Measurements from ENCODE around the gene MXD4. TPM values are rescaled to one million over a fixed set of nuclear protein-coding genes. Genes with fewer than 3 reads are reported as not detected.

The MXD4 gene
- total RNA-seq, 6 experiments from 2014 or later, result 56.5 to 81.8 (median 60.3) TPM

GRCh38 chr4:2283199-2283711 is 21.3 kb upstream of the MXD4 start:
- no peaks in the 10 kb centered on the region for H3K36me3 Mint-ChIP-seq (ENCODE audit: low read depth)
- H3K9me3 Mint-ChIP-seq, result no peaks in the 10 kb centered on the region
- H3K4me3 Mint-ChIP-seq, result no peak overlapping the region
- no peak for TF ChIP-seq CTCF (IDR thresholded peaks at IDR 0.05)
- peaks cover 5% of the 10 kb centered on the region for H3K4me1 Mint-ChIP-seq (ENCODE audit: low read depth)
- peaks cover 17% of the 10 kb centered on the region for H3K27me3 Mint-ChIP-seq (ENCODE audit: insufficient read depth)
- no peak overlapping the region for H3K27ac Mint-ChIP-seq
- no peak for DNase-seq

GRCh38 chr4:2281575-2282343 is 19.9 kb upstream of the MXD4 start:
- no peaks in the 10 kb centered on the region for H3K36me3 Mint-ChIP-seq (ENCODE audit: low read depth)
- TF ChIP-seq CTCF (IDR thresholded peaks at IDR 0.05), result peak; percentile 59
- no peaks in the 10 kb centered on the region for H3K9me3 Mint-ChIP-seq
- no peak overlapping the region for H3K27ac Mint-ChIP-seq
- no peak for DNase-seq
- no peak overlapping the region for H3K4me3 Mint-ChIP-seq
- H3K27me3 Mint-ChIP-seq (ENCODE audit: insufficient read depth), result peaks cover 15% of the 10 kb centered on the region
- peaks cover 12% of the 10 kb centered on the region for H3K4me1 Mint-ChIP-seq (ENCODE audit: low read depth)

- TF ChIP-seq CTCF (IDR thresholded peaks at IDR 0.05), result peak; percentile 52
- Mint-ChIP-seq H3K9me3 (no peaks in the 10 kb centered on the region), H3K27me3 (ENCODE audit: insufficient read depth) (peaks cover 18% of the 10 kb centered on the region), H3K27ac (no peak overlapping the region), H3K4me3 (no peak overlapping the region), H3K4me1 (ENCODE audit: low read depth) (peaks cover 12% of the 10 kb centered on the region), H3K36me3 (ENCODE audit: low read depth) (no peaks in the 10 kb centered on the region)
- no peak for DNase-seq
Observed at GRCh38 chr4:2280531-2281300, 18.8 kb upstream of the MXD4 start.

- no peaks in the 10 kb centered on the region for H3K9me3 Mint-ChIP-seq
- peaks cover 23% of the 10 kb centered on the region for H3K27me3 Mint-ChIP-seq (ENCODE audit: insufficient read depth)
- no peaks in the 10 kb centered on the region for H3K36me3 Mint-ChIP-seq (ENCODE audit: low read depth)
- H3K4me3 Mint-ChIP-seq, result no peak overlapping the region
- H3K27ac Mint-ChIP-seq, result no peak overlapping the region
- no peak for TF ChIP-seq CTCF (IDR thresholded peaks at IDR 0.05)
- DNase-seq, result no peak
- H3K4me1 Mint-ChIP-seq (ENCODE audit: low read depth), result 0 out of 2 replicates have a peak, but pooled peaks cover 7% of the 10 kb centered on the region
Observed at GRCh38 chr4:2277956-2278355, 16.0 kb upstream of the MXD4 start.

- Mint-ChIP-seq H3K9me3 (no peaks in the 10 kb centered on the region), H3K36me3 (ENCODE audit: low read depth) (no peaks in the 10 kb centered on the region), H3K4me1 (ENCODE audit: low read depth) (0 out of 2 replicates have a peak, but pooled peaks cover 7% of the 10 kb centered on the region), H3K4me3 (no peak overlapping the region), H3K27me3 (ENCODE audit: insufficient read depth) (peaks cover 20% of the 10 kb centered on the region), H3K27ac (no peak overlapping the region)
- no peak for DNase-seq
- no peak for TF ChIP-seq CTCF (IDR thresholded peaks at IDR 0.05)
Observed at GRCh38 chr4:2276581-2277325, 14.8 kb upstream of the MXD4 start.

All from HFFc6 (cell line).